Esophagus muscularis mucosa (tissue), 4 donors: Measurements from ENCODE around the gene NDN. TPM values are rescaled to one million over a fixed set of nuclear protein-coding genes. Genes with fewer than 3 reads are reported as not detected.
A peak's percentile ranks its signal among the peaks of the same experiment; 100 is the strongest.

ENCODE experiments used
- DNase-seq: peaks from one replicate; pipeline ENCODE4 v3.0.0-alpha.2; 2017; ENCODE audit errors: extremely low spot score
- H3K27ac ChIP-seq, 4 donors: fragments of 200-600 bp; sonication (generic); replicated peaks in 1 of 4; 1 replicate in 3 of 4; 2 replicates in 1 of 4; pipeline ENCODE4 v1.5.1; 2016 to 2019; ENCODE audit warnings: mild to moderate bottlenecking in 1 of 4
- H3K27me3 ChIP-seq, 4 donors: fragments of 200-600 bp; sonication (generic); one replicate each; pipeline versions ENCODE4 v1.5.1 to v1.6.0; 2016 to 2019
- H3K36me3 ChIP-seq, 4 donors: fragments of 200-600 bp; sonication (generic); one replicate each; pipeline ENCODE4 v1.5.1; 2016 to 2019
- H3K4me1 ChIP-seq, 4 donors: fragments of 200-600 bp; sonication (generic); one replicate each; pipeline ENCODE4 v1.5.1; 2016 to 2019
- H3K4me3 ChIP-seq, 4 donors: fragments of 200-600 bp; sonication (generic); 1 replicate in 2 of 4; 2 replicates in 2 of 4; pipeline ENCODE4 v1.5.1; 2016 to 2019; ENCODE audit warnings: mild to moderate bottlenecking in 4 of 4, moderate library complexity in 1 of 4
- H3K9me3 ChIP-seq, 4 donors: fragments of 200-600 bp; sonication (generic); 1 replicate in 3 of 4; 2 replicates in 1 of 4; pipeline ENCODE4 v1.5.1; 2016 to 2019
- EP300 ChIP-seq: sonication (generic); formaldehyde crosslinking; IDR thresholded peaks from one replicate; pipeline ENCODE4 v1.6.1; 2017; ENCODE audit warnings: antibody characterized with exemption
- POLR2A ChIP-seq: fragments of 450-650 bp; IDR thresholded peaks from one replicate; pipeline ENCODE4 v1.6.1; 2017; ENCODE audit warnings: antibody characterized with exemption, moderate library complexity, mild to moderate bottlenecking, low read depth
- POLR2AphosphoS5 ChIP-seq, 2 donors: sonication (generic); formaldehyde crosslinking; IDR thresholded peaks; one replicate each; pipeline ENCODE4 v1.6.1; 2017; ENCODE audit warnings: antibody characterized with exemption in 2 of 2
- whole genome bisulfite sequencing: methylation state at CpG from one replicate; pipeline ENCODE4 v1.1.5; 2018; 5-methylcytosine and 5-hydroxymethylcytosine counted together
- intact Hi-C: fragments of 100-400 bp; cut with DNase I; formaldehyde crosslinking; loops from one replicate; pipeline ENCODE4 v1.15.1; 2023
- total RNA-seq, 4 donors: library from RNA; depleted of rRNA; stranded (reverse); fragments of >200 nt; gene quantifications; one replicate each; pipeline versions ENCODE4 v1.1.0 to v1.2.1, GENCODE V29; 2016
- TF ChIP-seq, protein P1 (sequence below), 3 experiments: fragments of 200-600 bp in 2 of 3; fragments of 450-650 bp in 1 of 3; sonication (generic) in 2 of 3; IDR thresholded peaks; one replicate each; pipeline ENCODE4 v1.5.1; 2017 to 2019; ENCODE audit warnings: antibody characterized with exemption in 3 of 3, mild to moderate bottlenecking in 2 of 3, moderate library complexity in 1 of 3

The NDN gene
- total RNA-seq, 4 donors from 2014 or later: 40.7 to 93.4 (median 75.4) TPM

DNA sequence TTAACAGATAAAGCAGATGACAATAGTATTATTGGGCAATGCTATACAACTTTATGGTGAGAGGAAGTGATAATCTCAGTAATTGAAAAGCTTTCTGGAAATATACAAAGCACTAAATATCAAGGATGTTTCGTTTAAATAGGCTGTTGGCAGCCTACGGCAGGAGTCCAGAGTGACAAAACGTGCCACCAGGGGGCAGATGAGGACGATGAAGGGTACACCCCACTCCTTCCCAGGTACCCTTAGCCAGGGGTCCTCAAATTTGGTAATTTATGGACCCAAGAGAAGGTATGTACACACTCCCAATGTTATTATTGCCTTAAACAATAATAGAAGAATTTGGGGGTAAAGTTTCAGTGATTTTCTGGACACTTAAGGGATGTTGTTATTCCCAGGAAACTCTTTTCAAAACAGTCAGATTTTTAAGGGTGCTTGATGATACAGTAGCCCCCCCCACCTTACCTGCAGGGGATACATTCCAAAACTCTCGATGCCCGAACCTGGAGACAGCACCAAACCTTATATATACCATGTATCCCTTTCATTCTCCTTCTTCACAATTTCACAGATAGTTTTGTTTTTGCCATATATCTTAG is 38.1 kb downstream of the NDN start:
- TF ChIP-seq, protein P1, sequence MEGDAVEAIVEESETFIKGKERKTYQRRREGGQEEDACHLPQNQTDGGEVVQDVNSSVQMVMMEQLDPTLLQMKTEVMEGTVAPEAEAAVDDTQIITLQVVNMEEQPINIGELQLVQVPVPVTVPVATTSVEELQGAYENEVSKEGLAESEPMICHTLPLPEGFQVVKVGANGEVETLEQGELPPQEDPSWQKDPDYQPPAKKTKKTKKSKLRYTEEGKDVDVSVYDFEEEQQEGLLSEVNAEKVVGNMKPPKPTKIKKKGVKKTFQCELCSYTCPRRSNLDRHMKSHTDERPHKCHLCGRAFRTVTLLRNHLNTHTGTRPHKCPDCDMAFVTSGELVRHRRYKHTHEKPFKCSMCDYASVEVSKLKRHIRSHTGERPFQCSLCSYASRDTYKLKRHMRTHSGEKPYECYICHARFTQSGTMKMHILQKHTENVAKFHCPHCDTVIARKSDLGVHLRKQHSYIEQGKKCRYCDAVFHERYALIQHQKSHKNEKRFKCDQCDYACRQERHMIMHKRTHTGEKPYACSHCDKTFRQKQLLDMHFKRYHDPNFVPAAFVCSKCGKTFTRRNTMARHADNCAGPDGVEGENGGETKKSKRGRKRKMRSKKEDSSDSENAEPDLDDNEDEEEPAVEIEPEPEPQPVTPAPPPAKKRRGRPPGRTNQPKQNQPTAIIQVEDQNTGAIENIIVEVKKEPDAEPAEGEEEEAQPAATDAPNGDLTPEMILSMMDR (IDR thresholded peaks at IDR 0.05): peak in 2 of 3 experiments; percentile 33 to 45
- TF ChIP-seq POLR2A: no peak
- no peak for DNase-seq
- Histone ChIP-seq H3K27ac (no peak overlapping the region), H3K9me3 (no peaks in the 10 kb centered on the region), H3K4me3 (no peak overlapping the region), H3K27me3 (peaks cover 0 to 69% (median 6%) of the 10 kb centered on the region in 4 donors), H3K4me1 (peaks cover 0 to 10% (median 8%) of the 10 kb centered on the region in 4 donors), H3K36me3 (no peaks in the 10 kb centered on the region)
- intact Hi-C loops: no loop called here
- WGBS: 34% methylated on average over 6 of the region's 6 CpGs

DNA sequence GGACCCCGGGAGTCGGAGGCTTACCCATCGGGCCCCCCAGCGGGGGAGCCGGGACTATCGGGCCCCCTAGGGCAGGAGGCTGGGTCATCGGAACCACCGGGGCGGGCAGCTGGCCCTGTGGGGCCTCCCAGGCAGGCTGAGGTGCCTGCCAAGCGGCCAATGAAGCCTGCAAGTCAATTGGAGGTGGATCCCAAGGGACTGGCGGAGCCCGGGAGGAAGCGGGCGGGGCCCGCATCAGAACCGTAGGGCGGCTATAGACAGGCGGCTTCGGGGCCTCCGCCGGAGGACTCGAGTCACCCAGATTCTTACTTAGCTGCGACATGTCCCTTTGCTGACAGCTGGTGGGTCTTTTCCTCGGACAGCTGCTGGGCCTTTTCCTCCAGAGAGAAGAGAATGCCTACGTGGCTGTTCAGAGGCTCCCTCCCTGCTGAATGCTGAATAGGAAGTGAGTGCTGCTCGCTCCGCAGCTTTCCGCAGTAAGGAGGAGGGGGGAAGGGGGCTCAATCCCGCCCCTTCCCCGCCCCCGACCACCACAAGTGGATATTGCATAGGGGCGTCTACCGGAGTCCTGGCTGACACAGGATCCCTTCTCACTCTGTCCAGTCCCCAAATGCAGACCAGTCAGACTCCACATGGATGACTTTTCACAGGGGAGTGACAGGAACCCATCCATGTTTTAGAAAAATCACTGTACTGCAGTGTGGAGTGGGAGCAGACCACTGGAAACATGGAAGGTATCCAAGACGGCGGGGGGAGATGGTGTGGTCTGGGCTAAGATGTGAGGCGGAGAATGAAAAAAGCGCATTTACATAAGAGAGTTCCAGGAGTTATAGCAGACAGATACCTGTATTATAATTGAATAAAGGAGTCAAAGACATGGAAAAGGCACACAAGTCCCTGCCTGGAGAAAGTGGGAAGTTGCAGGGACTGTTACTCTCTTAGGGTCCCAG is 39.4 kb downstream of the NDN start, which contains the start of gene MAGEL2:
MAGEL2 (minus strand) TSS at position 447 of the 950 bp plus-strand sequence; CDS start at position 322, 125 bp downstream.
- Histone ChIP-seq H3K4me3 (peak within 1 kb of the TSS; percentile 22 to 48 (median 32)), H3K36me3 (no peaks in the 10 kb centered on the region), H3K27ac (no peak within 1 kb of the TSS), H3K9me3 (no peaks in the 10 kb centered on the region), H3K4me1 (peaks cover 0 to 10% (median 8%) of the 10 kb centered on the region in 4 donors), H3K27me3 (peaks cover 0 to 70% (median 6%) of the 10 kb centered on the region in 4 donors)
- no peak for DNase-seq
- 49% methylated on average over 15 of the region's 37 CpGs for WGBS
- TF ChIP-seq, protein P1 (IDR thresholded peaks at IDR 0.05): no peak
- TF ChIP-seq POLR2A: no peak
- no peak for TF ChIP-seq EP300
- TF ChIP-seq POLR2AphosphoS5 (IDR thresholded peaks at IDR 0.05): no peak
- intact Hi-C loops: no loop called here

GRCh38 chr15:23647001-23647295 is 40.2 kb downstream of the NDN start:
- H3K27ac ChIP-seq: no peak overlapping the region
- no peaks in the 10 kb centered on the region for H3K36me3 ChIP-seq
- TF ChIP-seq POLR2A: no peak
- no peak for TF ChIP-seq EP300
- TF ChIP-seq, protein P1 (IDR thresholded peaks at IDR 0.05): no peak
- no peak for TF ChIP-seq POLR2AphosphoS5 (IDR thresholded peaks at IDR 0.05)
- intact Hi-C loops: no loop called here
- H3K27me3 ChIP-seq: peaks cover 0 to 72% (median 6%) of the 10 kb centered on the region in 4 donors
- H3K9me3 ChIP-seq: no peaks in the 10 kb centered on the region
- peak overlapping the region in 3 of 4 donors; percentile 24 to 48 (median 39) for H3K4me3 ChIP-seq
- 77% methylated on average over 15 of the region's 17 CpGs for WGBS
- no peak for DNase-seq
- peaks cover 0 to 10% (median 8%) of the 10 kb centered on the region in 4 donors for H3K4me1 ChIP-seq

GRCh38 chr15:23646165-23647000 is 40.7 kb downstream of the NDN start:
- TF ChIP-seq EP300 (no peak), POLR2AphosphoS5 (IDR thresholded peaks at IDR 0.05) (no peak), POLR2A (no peak)
- TF ChIP-seq, protein P1 (IDR thresholded peaks at IDR 0.05): no peak
- DNase-seq: no peak
- Histone ChIP-seq H3K9me3 (no peaks in the 10 kb centered on the region), H3K4me3 (peak overlapping the region in 1 of 4 donors; percentile 39), H3K27me3 (peaks cover 0 to 73% (median 6%) of the 10 kb centered on the region in 4 donors), H3K36me3 (no peaks in the 10 kb centered on the region), H3K4me1 (peaks cover 0 to 10% (median 8%) of the 10 kb centered on the region in 4 donors), H3K27ac (no peak overlapping the region)
- WGBS: 95% methylated on average over 41 of the region's 51 CpGs
- intact Hi-C loops: no loop called here
